ENCODE measurements around the gene SULT2B1.

SULT2B1 gene

DNA sequence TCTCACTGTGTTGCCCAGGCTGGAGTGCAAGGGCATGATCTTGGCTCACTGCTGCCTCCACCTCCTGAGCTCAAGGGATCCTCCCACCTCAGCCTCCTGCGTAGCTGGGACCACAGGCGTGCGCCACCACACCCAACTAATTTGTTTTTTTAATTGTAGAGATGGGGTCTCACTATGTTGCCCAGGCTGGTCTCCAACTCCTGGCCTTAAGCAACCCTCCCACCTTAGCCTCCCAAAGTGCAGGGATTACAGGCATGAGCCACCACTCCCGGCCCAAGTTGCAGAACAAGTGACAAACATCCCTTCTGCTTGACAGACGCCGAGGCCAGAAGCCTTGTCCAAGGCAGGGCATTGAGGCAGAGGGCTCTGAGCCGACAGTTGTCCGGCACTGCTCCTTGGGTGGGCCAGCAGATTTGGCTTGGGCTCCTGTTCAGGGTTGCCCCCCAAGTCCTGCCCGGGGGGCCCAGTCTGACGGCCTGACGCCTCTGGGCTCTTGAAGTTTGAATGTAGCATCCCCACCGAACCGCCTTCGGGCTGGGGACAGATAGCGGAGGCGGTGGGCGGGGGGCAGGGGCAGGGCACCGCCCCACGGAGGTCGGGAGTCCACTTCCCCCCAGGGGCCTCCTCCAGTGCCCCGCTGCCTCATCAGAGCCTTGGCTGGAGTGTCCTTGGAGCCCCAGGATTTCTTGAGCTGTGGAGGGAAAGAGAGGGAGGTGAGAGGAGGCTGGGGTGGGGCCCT, 48.9 kb downstream of the SULT2B1 start:
- no peak for DNase-seq (ENCODE audit: low read depth in 2 of 2)

DNA sequence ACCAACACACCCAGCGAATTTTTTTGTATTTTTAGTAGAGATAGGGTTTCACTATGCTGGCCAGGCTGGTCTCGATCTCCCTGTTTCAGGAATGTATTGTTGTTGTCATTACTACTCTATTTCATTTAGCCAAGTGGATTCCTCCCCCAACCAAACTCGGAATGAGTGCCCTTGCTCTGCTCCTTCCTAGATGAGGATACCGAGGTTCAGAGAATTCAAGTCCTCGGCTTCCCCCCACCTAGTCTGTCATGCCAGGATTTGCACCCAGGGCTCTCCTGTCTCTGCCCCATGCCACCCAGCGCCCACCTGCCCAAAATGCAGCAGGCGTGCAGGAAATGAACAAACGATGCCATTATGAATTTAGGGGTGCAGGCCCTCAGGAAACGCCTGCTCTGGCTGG, 51.0 kb downstream of the SULT2B1 start:
- DNase-seq (ENCODE audit: low read depth in 2 of 2): no peak

- DNase-seq (ENCODE audit: low read depth in 2 of 2): no peak
These were observed 51.5 kb downstream of the SULT2B1 start for GRCh38 chr19:48603449-48603848.

GRCh38 chr19:48603850-48604249, 51.9 kb downstream of the SULT2B1 start:
- no peak for DNase-seq (ENCODE audit: low read depth in 2 of 2)

- no peak for DNase-seq (ENCODE audit: low read depth in 2 of 2)
These were observed 54.7 kb downstream of the SULT2B1 start, which contains the start of gene SPACA4 for GRCh38 chr19:48606463-48607358. Gene SPACA4, plus strand, starts transcription at chr19:48606742. Its CDS starts 237 bp downstream, at chr19:48606979.

GRCh38 chr19:48607359-48607755, 55.4 kb downstream of the SULT2B1 start:
- no peak for DNase-seq (ENCODE audit: low read depth in 2 of 2)

DNA sequence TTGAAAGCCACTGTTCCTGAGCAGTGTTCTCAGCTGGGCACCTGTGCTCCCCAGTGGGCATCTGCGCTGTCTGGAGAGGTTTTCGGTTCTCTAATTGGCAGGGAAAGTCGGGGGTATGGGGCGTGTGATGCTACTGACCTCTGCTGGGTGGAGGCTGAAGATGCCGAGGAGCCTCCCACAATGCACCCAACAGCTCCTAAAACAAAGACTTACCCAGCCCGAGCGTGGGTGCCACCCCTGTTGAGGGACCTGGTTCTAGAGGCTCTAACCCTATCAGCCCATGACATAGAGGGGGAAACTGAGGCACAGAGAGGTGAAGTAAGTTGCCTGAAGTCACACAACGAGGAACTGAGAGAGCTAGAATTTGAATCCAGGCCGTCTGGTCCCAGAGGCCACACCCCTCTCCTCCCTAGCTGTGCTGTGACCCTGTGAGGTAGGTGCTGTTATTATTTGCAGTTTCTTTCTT, 56.9 kb downstream of the SULT2B1 start:
- DNase-seq (ENCODE audit: low read depth in 2 of 2): no peak

DNA sequence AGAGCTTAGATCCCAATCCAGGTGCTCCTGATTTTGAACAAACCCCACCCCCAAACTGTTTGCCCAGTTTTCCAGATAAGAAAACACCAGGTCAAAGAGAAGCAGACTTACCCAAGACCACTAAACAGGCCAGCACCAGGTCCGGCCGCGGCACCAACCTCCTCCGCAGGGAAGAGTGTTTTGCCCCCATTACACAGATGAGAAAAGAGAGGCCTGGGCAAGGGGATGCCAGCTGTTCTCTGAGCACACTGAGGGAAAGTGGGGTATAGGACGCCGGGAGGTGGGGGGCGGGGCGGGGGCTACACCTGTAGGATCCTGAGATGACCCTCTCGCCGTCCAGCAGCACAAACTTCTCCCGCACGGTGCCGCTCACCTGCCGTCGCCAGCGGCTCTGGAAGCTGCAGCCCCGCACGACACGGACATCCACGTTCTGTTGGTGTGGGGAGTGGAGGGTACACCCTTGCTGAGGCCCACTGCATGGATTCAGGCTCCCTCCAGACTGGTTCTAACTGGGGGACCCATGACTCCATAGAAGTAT, 57.7 kb downstream of the SULT2B1 start:
- DNase-seq (ENCODE audit: low read depth in 2 of 2): no peak

DNA sequence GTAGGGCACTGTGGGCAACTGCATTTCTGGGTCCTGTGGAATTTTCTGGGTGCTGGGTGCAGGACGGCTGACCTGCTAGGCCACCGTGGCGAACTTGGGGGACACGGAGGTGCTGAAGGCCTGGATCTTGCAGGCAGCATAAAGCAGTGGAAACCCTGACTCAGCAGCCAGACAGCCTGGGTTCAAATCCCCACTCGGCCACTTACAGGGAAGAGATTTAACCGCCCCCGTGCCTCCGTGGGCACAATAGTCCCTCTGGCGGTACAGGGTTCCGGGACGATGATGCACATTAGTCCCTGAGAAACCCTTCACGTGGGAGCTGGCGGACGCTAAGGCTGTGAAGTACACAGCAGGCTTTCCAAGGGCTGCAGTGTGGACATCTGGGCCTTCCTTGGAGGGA, 59.9 kb downstream of the SULT2B1 start:
- DNase-seq (ENCODE audit: low read depth in 2 of 2): no peak

DNA sequence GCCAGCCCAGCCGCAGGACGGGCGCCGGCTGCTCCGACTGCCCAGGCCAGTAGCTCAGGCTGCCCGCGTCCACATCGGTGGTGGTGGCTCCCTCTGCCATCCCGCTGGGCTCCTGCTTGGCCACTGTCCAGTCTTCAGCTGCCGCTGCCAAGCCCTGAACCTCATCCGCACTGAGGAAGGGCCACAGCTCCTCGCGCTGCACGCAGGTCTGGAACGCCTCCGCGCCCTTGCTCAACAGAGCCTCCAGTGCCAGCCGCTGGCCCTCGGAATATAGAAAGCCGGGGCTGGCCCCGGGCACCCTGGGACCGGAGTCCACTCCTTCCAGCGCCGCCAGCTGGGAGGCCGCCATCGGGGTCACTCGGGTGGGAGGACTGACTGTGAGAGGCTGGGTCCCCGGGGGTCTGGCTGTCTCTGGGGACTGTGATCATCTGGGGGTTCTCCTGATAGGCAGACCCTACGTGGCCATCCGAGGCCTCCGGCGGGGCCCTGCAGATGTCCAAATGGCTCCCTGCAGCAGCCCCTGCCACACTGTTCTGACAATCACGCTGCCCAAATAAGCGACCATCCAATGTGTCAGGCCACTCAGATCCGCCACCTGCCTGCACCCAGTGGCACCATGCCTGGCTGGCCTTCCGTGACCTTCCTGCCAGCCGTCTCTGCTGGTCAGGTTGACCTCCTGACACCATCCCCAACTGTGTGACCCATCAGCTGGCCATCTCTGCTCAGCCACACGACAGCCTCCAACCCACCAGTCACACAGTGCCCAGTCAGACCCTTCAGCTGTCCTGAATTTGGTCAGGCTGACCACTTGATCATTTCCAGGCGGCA, 61.3 kb downstream of the SULT2B1 start:
- DNase-seq (ENCODE audit: low read depth in 2 of 2): no peak

GRCh38 chr19:48613852-48614435, 62.0 kb downstream of the SULT2B1 start:
- no peak for DNase-seq (ENCODE audit: low read depth in 2 of 2)

DNA sequence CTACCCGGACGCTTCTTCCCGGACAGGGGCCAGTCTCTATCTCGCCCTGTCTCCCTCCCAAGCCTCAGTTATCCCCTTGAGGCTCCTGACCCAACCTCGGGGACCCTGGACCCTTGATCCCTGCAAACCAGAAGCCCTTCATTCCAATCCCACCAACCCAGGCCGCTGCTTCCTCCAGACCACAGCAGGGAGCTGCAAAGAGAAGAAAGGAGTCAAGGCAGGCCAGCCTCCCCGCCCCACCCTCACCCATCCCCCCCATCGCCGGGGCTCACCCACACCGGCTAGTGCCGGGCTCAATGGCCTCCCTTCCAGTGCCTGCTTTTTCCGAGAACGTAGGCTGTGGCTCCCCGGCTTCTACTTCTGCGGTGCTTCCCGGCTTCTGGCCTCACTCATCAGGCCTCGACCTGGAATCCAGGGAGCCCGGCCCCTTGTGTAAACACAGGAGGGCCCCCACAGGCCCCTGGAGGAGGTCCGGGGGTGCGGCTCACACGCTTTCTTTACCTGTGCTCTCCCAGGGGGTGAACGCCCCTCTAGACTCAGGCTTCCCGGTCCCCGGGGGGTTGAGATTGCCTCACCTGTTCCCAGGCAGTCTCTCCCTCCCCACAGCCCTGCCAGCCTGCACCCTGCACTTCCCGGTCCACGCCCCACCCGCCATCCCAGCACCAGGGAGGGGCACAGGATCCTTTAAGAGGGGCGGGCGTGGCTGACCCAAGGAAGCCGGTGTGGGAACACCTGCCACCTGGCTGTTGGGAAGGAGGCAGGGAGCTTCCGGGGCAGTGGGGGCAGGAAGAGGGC, 62.7 kb downstream of the SULT2B1 start, which contains the start of gene FAM83E:
TSS of gene FAM83E (minus strand) at position 641 of the 795 bp plus-strand sequence. CDS start 1,704 bp downstream, outside the sequence.
- no peak for DNase-seq (ENCODE audit: low read depth in 2 of 2)

- DNase-seq (ENCODE audit: low read depth in 2 of 2): no peak
These were observed 63.5 kb downstream of the SULT2B1 start for GRCh38 chr19:48615231-48616040.

- DNase-seq (ENCODE audit: low read depth in 2 of 2): no peak
These were observed 64.1 kb downstream of the SULT2B1 start for GRCh38 chr19:48616041-48616436.

GRCh38 chr19:48616491-48617056, 64.6 kb downstream of the SULT2B1 start:
- no peak for DNase-seq (ENCODE audit: low read depth in 2 of 2)

GRCh38 chr19:48617146-48617937, 65.4 kb downstream of the SULT2B1 start:
- DNase-seq (ENCODE audit: low read depth in 2 of 2): no peak

GRCh38 chr19:48618278-48618915, 66.4 kb downstream of the SULT2B1 start:
- no peak for DNase-seq (ENCODE audit: low read depth in 2 of 2)

Data from stimulated activated CD4-positive, alpha-beta T cell treated with anti-CD3 and anti-CD28 coated beads, Interleukin-15, amount 100 ng/mL, for 48 hours (primary cell).